Measurements from ENCODE around the gene DNMT3A.

DNMT3A gene

DNA sequence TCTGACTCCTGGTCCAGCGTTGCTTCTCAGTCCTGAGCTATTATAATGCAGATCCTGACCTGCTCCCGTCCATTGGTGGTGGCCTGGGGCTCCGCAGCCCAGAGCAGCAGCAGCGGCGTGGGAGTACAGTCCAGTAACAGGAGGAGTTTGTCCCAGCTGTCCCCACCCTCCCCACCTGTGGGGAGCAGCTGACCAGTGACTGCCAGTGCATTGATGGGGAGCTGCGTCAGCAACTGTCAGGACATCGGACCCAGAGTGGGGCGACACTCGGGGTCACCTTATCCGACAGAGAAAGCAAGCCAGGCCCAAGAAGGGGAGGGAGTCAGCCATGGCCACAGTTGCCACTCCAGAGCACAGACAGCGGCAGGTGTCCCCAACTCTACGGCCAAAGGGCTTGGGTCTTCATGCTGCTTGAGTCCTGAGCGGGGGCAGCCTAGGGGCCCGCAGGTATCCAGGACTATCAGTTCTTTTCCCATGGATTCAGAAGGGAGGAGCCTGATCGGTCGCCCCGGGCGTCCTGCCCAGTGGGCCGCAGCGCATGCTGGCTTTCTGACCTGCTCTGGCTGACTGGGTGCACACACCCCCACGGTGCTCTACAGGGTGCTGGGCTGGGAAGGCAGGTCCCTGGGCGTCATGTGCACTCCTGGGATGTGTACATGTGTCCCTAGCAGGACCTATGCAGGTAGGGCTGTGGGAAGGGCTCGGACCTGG, 29.7 kb downstream of the DNMT3A start:
- no peaks in the 10 kb centered on the region for H3K27me3 ChIP-seq (ENCODE audit: insufficient read depth, low read length, poor library complexity, severe bottlenecking)
- peaks cover 42% of the 10 kb centered on the region for H3K4me1 ChIP-seq (ENCODE audit: insufficient read depth, low read length, poor library complexity, severe bottlenecking)
- H3K9me2 ChIP-seq (replicated peaks; ENCODE audit: low read depth, low read length) = no peaks in the 10 kb centered on the region
- H4K20me1 ChIP-seq (ENCODE audit: insufficient read depth, low read length, poor library complexity, severe bottlenecking) = no peaks in the 10 kb centered on the region
- no peak overlapping the region for H3K4me2 ChIP-seq (ENCODE audit: low read depth, low read length, poor library complexity, severe bottlenecking)
- H3K9me3 ChIP-seq (ENCODE audit: insufficient read depth, low read depth, low read length) = no peaks in the 10 kb centered on the region
- TF ChIP-seq, protein P1, sequence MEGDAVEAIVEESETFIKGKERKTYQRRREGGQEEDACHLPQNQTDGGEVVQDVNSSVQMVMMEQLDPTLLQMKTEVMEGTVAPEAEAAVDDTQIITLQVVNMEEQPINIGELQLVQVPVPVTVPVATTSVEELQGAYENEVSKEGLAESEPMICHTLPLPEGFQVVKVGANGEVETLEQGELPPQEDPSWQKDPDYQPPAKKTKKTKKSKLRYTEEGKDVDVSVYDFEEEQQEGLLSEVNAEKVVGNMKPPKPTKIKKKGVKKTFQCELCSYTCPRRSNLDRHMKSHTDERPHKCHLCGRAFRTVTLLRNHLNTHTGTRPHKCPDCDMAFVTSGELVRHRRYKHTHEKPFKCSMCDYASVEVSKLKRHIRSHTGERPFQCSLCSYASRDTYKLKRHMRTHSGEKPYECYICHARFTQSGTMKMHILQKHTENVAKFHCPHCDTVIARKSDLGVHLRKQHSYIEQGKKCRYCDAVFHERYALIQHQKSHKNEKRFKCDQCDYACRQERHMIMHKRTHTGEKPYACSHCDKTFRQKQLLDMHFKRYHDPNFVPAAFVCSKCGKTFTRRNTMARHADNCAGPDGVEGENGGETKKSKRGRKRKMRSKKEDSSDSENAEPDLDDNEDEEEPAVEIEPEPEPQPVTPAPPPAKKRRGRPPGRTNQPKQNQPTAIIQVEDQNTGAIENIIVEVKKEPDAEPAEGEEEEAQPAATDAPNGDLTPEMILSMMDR (conservative IDR thresholded peaks at IDR 0.05; ENCODE audit: low read length) = no peak
- no peak for TF ChIP-seq EZH2phosphoT487 (IDR thresholded peaks at IDR 0.05; ENCODE audit: borderline replicate concordance)
- no peak overlapping the region for H3K4me3 ChIP-seq (ENCODE audit: low read length, poor library complexity, severe bottlenecking)
- no peaks in the 10 kb centered on the region for H3K79me2 ChIP-seq (ENCODE audit: insufficient read depth, low read length)
- no peaks in the 10 kb centered on the region for H3F3A ChIP-seq (ENCODE audit: low read depth)
- H3K9ac ChIP-seq (ENCODE audit: low read depth, low read length, poor library complexity, severe bottlenecking) = no peak overlapping the region
- peaks cover 5% of the 10 kb centered on the region; the same call in 1 of the 2 replicates for H3K36me3 ChIP-seq (ENCODE audit: insufficient read depth, low read length)
- no peak overlapping the region for H2AFZ ChIP-seq (ENCODE audit: low read length)

DNA sequence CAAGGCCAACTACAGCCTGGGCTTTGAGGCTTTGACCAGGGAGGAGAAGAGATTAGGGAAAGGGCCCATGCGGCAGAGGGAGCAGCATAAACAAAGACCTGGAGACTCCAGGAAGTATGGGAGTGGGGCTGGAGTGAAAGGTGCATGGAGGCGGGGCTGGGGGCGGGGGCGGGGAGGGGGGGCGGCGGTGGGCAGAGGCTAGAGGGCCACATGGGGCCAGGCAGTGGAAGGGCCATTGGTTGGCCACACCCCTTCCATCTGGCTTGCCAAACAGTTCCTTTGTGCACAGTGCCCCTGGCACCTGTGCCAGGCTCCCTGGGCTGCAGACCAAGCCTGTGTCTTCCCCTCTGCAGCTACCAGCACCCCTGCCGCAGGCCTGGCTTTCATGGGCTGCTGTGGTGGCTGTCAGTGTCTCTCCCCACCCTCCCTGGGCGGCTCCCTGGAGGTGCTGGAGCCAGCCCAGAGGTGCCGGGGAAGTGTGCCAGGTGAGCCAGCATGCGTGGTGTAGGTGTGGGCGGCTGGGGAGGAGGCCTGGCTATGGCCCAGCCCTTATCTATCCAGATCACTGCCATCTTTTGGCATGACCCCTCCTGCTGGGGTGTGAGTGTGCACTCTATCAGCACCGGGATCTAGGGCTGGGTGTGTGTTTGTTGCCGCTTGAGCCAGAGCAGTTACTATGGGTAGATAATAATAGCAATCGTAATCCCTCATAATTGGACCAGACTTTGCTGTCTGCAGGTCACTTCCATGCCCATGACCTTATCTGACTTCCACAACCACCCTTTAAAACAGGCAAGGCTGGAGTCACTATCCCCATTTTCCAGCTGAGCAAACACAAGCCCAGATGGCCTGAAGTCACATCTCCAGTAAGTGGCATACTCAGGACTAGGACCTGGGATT, 30.5 kb downstream of the DNMT3A start:
- Histone ChIP-seq H3K9me2 (replicated peaks; ENCODE audit: low read depth, low read length) (no peaks in the 10 kb centered on the region), H3F3A (ENCODE audit: low read depth) (no peaks in the 10 kb centered on the region), H3K4me2 (ENCODE audit: low read depth, low read length, poor library complexity, severe bottlenecking) (no peak overlapping the region), H2AFZ (ENCODE audit: low read length) (no peak overlapping the region), H3K79me2 (ENCODE audit: insufficient read depth, low read length) (no peaks in the 10 kb centered on the region), H3K4me3 (ENCODE audit: low read length, poor library complexity, severe bottlenecking) (no peak overlapping the region), H3K36me3 (ENCODE audit: insufficient read depth, low read length) (peaks cover 5% of the 10 kb centered on the region; the same call in 1 of the 2 replicates), H4K20me1 (ENCODE audit: insufficient read depth, low read length, poor library complexity, severe bottlenecking) (no peaks in the 10 kb centered on the region), H3K27me3 (ENCODE audit: insufficient read depth, low read length, poor library complexity, severe bottlenecking) (no peaks in the 10 kb centered on the region), H3K9ac (ENCODE audit: low read depth, low read length, poor library complexity, severe bottlenecking) (no peak overlapping the region), H3K9me3 (ENCODE audit: insufficient read depth, low read depth, low read length) (no peaks in the 10 kb centered on the region), H3K4me1 (ENCODE audit: insufficient read depth, low read length, poor library complexity, severe bottlenecking) (peaks cover 39% of the 10 kb centered on the region)
- no peak for TF ChIP-seq EZH2phosphoT487 (IDR thresholded peaks at IDR 0.05; ENCODE audit: borderline replicate concordance)

DNA sequence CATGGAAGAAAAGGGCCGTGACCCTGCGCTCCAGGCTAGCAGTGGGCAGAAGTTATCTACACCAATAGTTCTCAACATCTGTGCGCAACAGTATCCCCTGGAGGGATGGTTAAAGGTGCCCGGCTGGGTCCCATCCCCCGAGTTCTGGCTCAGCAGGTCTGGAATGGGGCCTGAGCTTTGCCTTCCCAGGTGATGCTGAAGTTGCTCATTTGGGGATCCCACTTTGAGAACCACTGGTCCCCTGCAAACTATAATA, 31.1 kb downstream of the DNMT3A start:
- no peaks in the 10 kb centered on the region for H3K9me2 ChIP-seq (replicated peaks; ENCODE audit: low read depth, low read length)
- TF ChIP-seq, protein P1 (conservative IDR thresholded peaks at IDR 0.05; ENCODE audit: low read length) = no peak
- no peak for TF ChIP-seq EZH2phosphoT487 (IDR thresholded peaks at IDR 0.05; ENCODE audit: borderline replicate concordance)
- no peaks in the 10 kb centered on the region for H3K79me2 ChIP-seq (ENCODE audit: insufficient read depth, low read length)
- no peak overlapping the region for H2AFZ ChIP-seq (ENCODE audit: low read length)
- no peak overlapping the region for H3K9ac ChIP-seq (ENCODE audit: low read depth, low read length, poor library complexity, severe bottlenecking)
- no peaks in the 10 kb centered on the region for H3K27me3 ChIP-seq (ENCODE audit: insufficient read depth, low read length, poor library complexity, severe bottlenecking)
- H3K36me3 ChIP-seq (ENCODE audit: insufficient read depth, low read length) = peaks cover 5% of the 10 kb centered on the region; the same call in 1 of the 2 replicates
- no peak overlapping the region for H3K4me3 ChIP-seq (ENCODE audit: low read length, poor library complexity, severe bottlenecking)
- no peak overlapping the region for H3K4me2 ChIP-seq (ENCODE audit: low read depth, low read length, poor library complexity, severe bottlenecking)
- H4K20me1 ChIP-seq (ENCODE audit: insufficient read depth, low read length, poor library complexity, severe bottlenecking) = no peaks in the 10 kb centered on the region
- no peaks in the 10 kb centered on the region for H3K9me3 ChIP-seq (ENCODE audit: insufficient read depth, low read depth, low read length)
- H3F3A ChIP-seq (ENCODE audit: low read depth) = no peaks in the 10 kb centered on the region
- H3K4me1 ChIP-seq (ENCODE audit: insufficient read depth, low read length, poor library complexity, severe bottlenecking) = peaks cover 33% of the 10 kb centered on the region

Data from Loucy (cell line).